HepG2 (cell line): Measurements from ENCODE around the gene AGAP1. TPM values are rescaled to one million over a fixed set of nuclear protein-coding genes. Genes with fewer than 3 reads are reported as not detected.

ENCODE experiments used
- ATAC-seq: fragments of 200-7000 bp; cut with Tn5 transposase; 3 replicates; pipeline ENCODE4 v1.9.1; 2020; ENCODE audit warnings: mild to moderate bottlenecking, moderate library complexity
- BruUV-seq: library from RNA; stranded (reverse); fragments of 400-500 nt; replicated peaks from 2 replicates; lab custom pipeline; 2021; lab: Mats Ljungman, UMichigan
- CTCF ChIA-PET: fragments of 300-600 bp; formaldehyde crosslinking; extraction: SDS; loops from one replicate; lab custom pipeline; 2021; ENCODE audit warnings: low total read pairs, inconsistent platforms, low intra/inter-chr PET ratio; lab: Yijun Ruan, JAX
- POLR2A ChIA-PET: fragments of 350-600 bp; sonication (Branson Sonifier 250); formaldehyde crosslinking; loops from one replicate; lab custom pipeline; 2020; ENCODE audit warnings: antibody characterized with exemption, inconsistent platforms; lab: Yijun Ruan, JAX
- DNase-seq: peaks from one replicate; pipeline ENCODE4 v3.0.0-alpha.2; 2015; ENCODE audit warnings: low spot score
- FAIRE-seq: peaks from 3 replicates; lab custom pipeline; 2011; peaks lifted over from hg19 to GRCh38; lab: Jason Lieb, UNC
- H2AFZ ChIP-seq: one replicate; pipeline ENCODE4 v1.6.1; 2011; ENCODE audit warnings: low read length, inconsistent platforms
- H3K27ac ChIP-seq: fragments of 300-600 bp; 3 replicates; pipeline ENCODE4 v1.8.0; 2011; ENCODE audit warnings: mixed run types, mild to moderate bottlenecking, mixed read lengths, low read length, inconsistent platforms; ENCODE audit not compliant: insufficient read depth; ENCODE audit errors: extremely low read length
- H3K27me3 ChIP-seq, 2 experiments: fragments of 200-600 bp in 1 of 2; 2 replicates in 1 of 2; 3 replicates in 1 of 2; pipeline versions ENCODE4 v1.6.0 to v1.8.0; 2011; ENCODE audit warnings: low read length in 2 of 2, mild to moderate bottlenecking in 2 of 2, moderate library complexity in 2 of 2, inconsistent platforms in 1 of 2; ENCODE audit not compliant: insufficient read depth in 2 of 2, control insufficient read depth in 1 of 2
- H3K36me3 ChIP-seq, 2 experiments: fragments of 200-600 bp in 1 of 2; replicated peaks in 1 of 2; 2 replicates in 1 of 2; 3 replicates in 1 of 2; pipeline versions ENCODE4 v1.5.1 to v1.8.0; 2011; ENCODE audit warnings: low read length in 2 of 2, inconsistent platforms in 1 of 2; ENCODE audit not compliant: insufficient read depth in 2 of 2, control insufficient read depth in 1 of 2
- H3K4me1 ChIP-seq: 2 replicates; pipeline ENCODE4 v1.5.1; 2012; ENCODE audit warnings: low read length, inconsistent platforms; ENCODE audit not compliant: insufficient read depth
- H3K4me2 ChIP-seq: 2 replicates; pipeline ENCODE4 v1.6.0; 2011; ENCODE audit warnings: low read depth, low read length, inconsistent platforms
- H3K4me3 ChIP-seq, 3 experiments: fragments of 200-600 bp in 1 of 3; sonication (generic), shearing (Covaris generic) in 1 of 3; replicated peaks in 1 of 3; 2 replicates each; pipeline ENCODE4 v1.5.1; 2011 to 2016; ENCODE audit warnings: low read length in 3 of 3, inconsistent platforms in 2 of 3, low read depth in 2 of 3, mild to moderate bottlenecking in 2 of 3, control low read depth in 1 of 3, mixed read lengths in 1 of 3; ENCODE audit not compliant: insufficient read depth in 1 of 3
- H3K79me2 ChIP-seq: one replicate; pipeline ENCODE4 v1.6.1; 2011; ENCODE audit warnings: low read length, inconsistent platforms; ENCODE audit not compliant: insufficient read depth
- H3K9ac ChIP-seq: 2 replicates; pipeline ENCODE4 v1.6.0; 2011; ENCODE audit warnings: mild to moderate bottlenecking, low read depth, low read length, inconsistent platforms; ENCODE audit not compliant: insufficient read depth
- H3K9me3 ChIP-seq: 2 replicates; pipeline ENCODE4 v1.5.1; 2012; ENCODE audit warnings: mild to moderate bottlenecking, low read length
- H4K20me1 ChIP-seq: 2 replicates; pipeline ENCODE4 v1.6.0; 2011; ENCODE audit warnings: inconsistent platforms, mild to moderate bottlenecking, low read length, moderate library complexity; ENCODE audit not compliant: insufficient read depth
- ARNTL ChIP-seq: sonication (generic); formaldehyde crosslinking; IDR thresholded peaks from 2 replicates; pipeline ENCODE4 v1.4.0; 2020; ENCODE audit warnings: mild to moderate bottlenecking, missing genetic modification reagents
- ATAD3A ChIP-seq: sonication (generic); formaldehyde crosslinking; IDR thresholded peaks from 2 replicates; pipeline ENCODE4 v1.4.0; 2020; ENCODE audit warnings: missing genetic modification reagents
- LCORL ChIP-seq, 2 experiments: fragments of 450-650 bp in 1 of 2; sonication (generic) in 1 of 2; formaldehyde crosslinking in 1 of 2; IDR thresholded peaks; 2 replicates each; pipeline versions ENCODE4 v1.5.0 to v1.6.1; 2017 to 2020; ENCODE audit warnings: antibody characterized with exemption in 1 of 2, missing genetic modification reagents in 1 of 2
- MED13 ChIP-seq: sonication (generic); formaldehyde crosslinking; IDR thresholded peaks from 2 replicates; pipeline ENCODE4 v1.5.0; 2020; ENCODE audit warnings: missing genetic modification reagents
- POLR2G ChIP-seq: fragments of 200-400 bp; formaldehyde crosslinking; IDR thresholded peaks from 2 replicates; pipeline ENCODE4 v1.6.1; 2018; ENCODE audit warnings: mild to moderate bottlenecking, low read depth, low read length, moderate library complexity
- SAFB2 ChIP-seq: sonication (generic); formaldehyde crosslinking; IDR thresholded peaks from 2 replicates; pipeline ENCODE4 v1.5.1; 2020; ENCODE audit warnings: missing genetic modification reagents, low read depth, mild to moderate bottlenecking, borderline replicate concordance
- ZFP62 ChIP-seq: sonication (generic); formaldehyde crosslinking; IDR thresholded peaks from 2 replicates; pipeline ENCODE4 v1.4.0; 2020; ENCODE audit warnings: missing genetic modification reagents
- ZNF468 ChIP-seq: sonication (generic); formaldehyde crosslinking; IDR thresholded peaks from 2 replicates; pipeline ENCODE4 v1.8.0; 2022; ENCODE audit warnings: mild to moderate bottlenecking, moderate library complexity, missing genetic modification reagents
- ZNF562 ChIP-seq: sonication (generic); formaldehyde crosslinking; IDR thresholded peaks from 2 replicates; pipeline ENCODE4 v1.8.0; 2022; ENCODE audit warnings: missing genetic modification reagents, borderline replicate concordance
- WGBS: methylation state at CpG from one replicate; pipeline ENCODE4 v1.1.6; 2017; ENCODE audit warnings: low lambda C conversion rate; 5-methylcytosine and 5-hydroxymethylcytosine counted together
- in situ Hi-C: cut with HindIII; loops from 2 replicates; pipeline ENCODE4 v1.10.0; 2017; ENCODE audit warnings: low pct_unique_long_range_greater_than_20kb; ENCODE audit not compliant: extremely low pct_ligation_motif_present
- intact Hi-C: fragments of 100-400 bp; cut with micrococcal nuclease; formaldehyde crosslinking; loops from one replicate; pipeline ENCODE4 v1.10.0; 2022; ENCODE audit not compliant: unreplicated experiment
- polyA plus RNA-seq, 8 experiments: library from polyadenylated mRNA; depleted of rRNA in 3 of 8; stranded (reverse) in 7 of 8; unstranded in 1 of 8; fragments of >200 nt; fragmentation: Illumina TruSeq in 4 of 8; extraction: Trizol in 4 of 8; gene quantifications; 2 replicates each; pipeline versions ENCODE4 v1.2.1 to v1.2.3, GENCODE V29; 2011 to 2016; ENCODE audit warnings: low read depth in 4 of 8, missing spikeins in 1 of 8, mixed read lengths in 1 of 8; ENCODE audit not compliant: insufficient read depth in 1 of 8
- total RNA-seq, 5 experiments: library from RNA; depleted of rRNA; stranded (reverse); fragments of >200 nt; fragmentation: Illumina TruSeq; extraction: Trizol; gene quantifications; 2 replicates each; pipeline ENCODE4 v1.2.3, GENCODE V29; 2016; ENCODE audit warnings: low read depth in 1 of 5
- TF ChIP-seq, protein P1 (sequence below): sonication (generic); formaldehyde crosslinking; IDR thresholded peaks from 2 replicates; pipeline ENCODE4 v1.5.0; 2020; ENCODE audit warnings: missing genetic modification reagents
- TF ChIP-seq, protein P2 (sequence below): sonication (generic); formaldehyde crosslinking; IDR thresholded peaks from 2 replicates; pipeline ENCODE4 v1.4.0; 2020; ENCODE audit warnings: missing genetic modification reagents, low read depth, mild to moderate bottlenecking, borderline replicate concordance
- TF ChIP-seq, protein P3 (sequence below): sonication (generic); formaldehyde crosslinking; IDR thresholded peaks from 2 replicates; pipeline ENCODE4 v1.8.1; 2022; ENCODE audit warnings: mild to moderate bottlenecking, missing genetic modification reagents
- TF ChIP-seq, protein P4 (sequence below): sonication (generic); formaldehyde crosslinking; conservative IDR thresholded peaks from 2 replicates; pipeline ENCODE4 v1.4.0; 2020; ENCODE audit warnings: missing genetic modification reagents
- TF ChIP-seq, protein P5 (sequence below): sonication (generic); formaldehyde crosslinking; IDR thresholded peaks from 2 replicates; pipeline ENCODE4 v1.8.1; 2023; ENCODE audit warnings: mild to moderate bottlenecking, moderate library complexity, missing genetic modification reagents
- TF ChIP-seq, protein P6 (sequence below): sonication (generic); formaldehyde crosslinking; IDR thresholded peaks from 2 replicates; pipeline ENCODE4 v1.4.0; 2020; ENCODE audit warnings: missing genetic modification reagents
- TF ChIP-seq, protein P7 (sequence below): sonication (generic); formaldehyde crosslinking; IDR thresholded peaks from 2 replicates; pipeline ENCODE4 v1.8.1; 2023; ENCODE audit warnings: mild to moderate bottlenecking, missing genetic modification reagents, borderline replicate concordance

AGAP1 gene
- total and polyA plus RNA-seq, 2 of the 13 experiments (the other 11 are each of a cell fraction or from before 2014, with no cell fraction given) = 21.2 to 32.7 TPM

DNA sequence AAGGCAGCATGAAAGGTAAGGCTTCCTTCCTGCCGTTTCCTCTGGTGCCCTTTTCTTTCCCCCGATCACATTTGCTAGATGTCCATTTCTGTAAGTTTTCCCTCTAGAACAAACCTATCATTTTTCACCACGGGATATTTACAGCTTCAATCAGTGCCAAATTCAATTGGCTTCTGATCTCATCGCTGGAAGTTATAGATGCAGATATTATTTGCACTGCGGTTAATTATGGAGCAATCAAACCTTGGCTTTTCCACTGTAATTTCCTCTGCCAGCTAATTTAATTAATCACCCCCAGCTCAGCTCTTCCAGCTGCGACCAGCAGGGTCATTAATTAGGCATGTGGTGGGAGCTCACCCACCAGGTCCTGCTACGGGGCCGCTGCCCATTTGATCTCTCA is 588.2 kb downstream of the AGAP1 start:
- Histone ChIP-seq H3K9me3 (no peaks in the 10 kb centered on the region), H3K4me2 (no peak overlapping the region), H3K27me3 (no peaks in the 10 kb centered on the region), H3K36me3 (0 out of 5 replicates have a peak, but pooled peaks cover 0 to 1% of the 10 kb centered on the region in 2 experiments), H3K27ac (no peak overlapping the region), H4K20me1 (no peaks in the 10 kb centered on the region), H3K4me1 (peaks cover 13% of the 10 kb centered on the region), H2AFZ (no peak overlapping the region), H3K79me2 (no peaks in the 10 kb centered on the region), H3K9ac (no peak overlapping the region), H3K4me3 (no peak overlapping the region)
- in situ Hi-C loops = no loop called here
- ChIA-PET POLR2A (no interaction called here), CTCF (no interaction called here)
- intact Hi-C loops = no loop called here
- WGBS = 95% methylated on average over 8 of the region's 8 CpGs
- no TSS peak for BruUV-seq
- FAIRE-seq (no peak), DNase-seq (no peak), ATAC-seq (no peak)
- TF ChIP-seq ATAD3A (CRISPR knock-in tag) (no peak), ZNF562 (CRISPR knock-in tag) (no peak), ZFP62 (no peak), ZNF468 (CRISPR knock-in tag) (no peak), SAFB2 (no peak), MED13 (CRISPR knock-in tag) (no peak), LCORL (IDR thresholded peaks at IDR 0.05) (no peak), LCORL (CRISPR knock-in tag; IDR thresholded peaks at IDR 0.05) (no peak), POLR2G (no peak), ARNTL (CRISPR knock-in tag) (no peak)
- TF ChIP-seq, protein P1, sequence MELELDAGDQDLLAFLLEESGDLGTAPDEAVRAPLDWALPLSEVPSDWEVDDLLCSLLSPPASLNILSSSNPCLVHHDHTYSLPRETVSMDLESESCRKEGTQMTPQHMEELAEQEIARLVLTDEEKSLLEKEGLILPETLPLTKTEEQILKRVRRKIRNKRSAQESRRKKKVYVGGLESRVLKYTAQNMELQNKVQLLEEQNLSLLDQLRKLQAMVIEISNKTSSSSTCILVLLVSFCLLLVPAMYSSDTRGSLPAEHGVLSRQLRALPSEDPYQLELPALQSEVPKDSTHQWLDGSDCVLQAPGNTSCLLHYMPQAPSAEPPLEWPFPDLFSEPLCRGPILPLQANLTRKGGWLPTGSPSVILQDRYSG (CRISPR knock-in tag) = no peak
- TF ChIP-seq, protein P2, sequence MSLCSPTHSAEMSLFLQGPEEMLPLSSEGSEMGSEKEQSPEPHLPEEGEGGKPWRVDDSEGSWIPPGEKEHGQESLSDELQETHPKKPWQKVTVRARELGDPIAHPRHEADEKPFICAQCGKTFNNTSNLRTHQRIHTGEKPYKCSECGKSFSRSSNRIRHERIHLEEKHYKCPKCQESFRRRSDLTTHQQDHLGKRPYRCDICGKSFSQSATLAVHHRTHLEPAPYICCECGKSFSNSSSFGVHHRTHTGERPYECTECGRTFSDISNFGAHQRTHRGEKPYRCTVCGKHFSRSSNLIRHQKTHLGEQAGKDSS (CRISPR knock-in tag) = no peak
- TF ChIP-seq, protein P3, sequence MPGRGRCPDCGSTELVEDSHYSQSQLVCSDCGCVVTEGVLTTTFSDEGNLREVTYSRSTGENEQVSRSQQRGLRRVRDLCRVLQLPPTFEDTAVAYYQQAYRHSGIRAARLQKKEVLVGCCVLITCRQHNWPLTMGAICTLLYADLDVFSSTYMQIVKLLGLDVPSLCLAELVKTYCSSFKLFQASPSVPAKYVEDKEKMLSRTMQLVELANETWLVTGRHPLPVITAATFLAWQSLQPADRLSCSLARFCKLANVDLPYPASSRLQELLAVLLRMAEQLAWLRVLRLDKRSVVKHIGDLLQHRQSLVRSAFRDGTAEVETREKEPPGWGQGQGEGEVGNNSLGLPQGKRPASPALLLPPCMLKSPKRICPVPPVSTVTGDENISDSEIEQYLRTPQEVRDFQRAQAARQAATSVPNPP (CRISPR knock-in tag) = no peak
- TF ChIP-seq, protein P4, sequence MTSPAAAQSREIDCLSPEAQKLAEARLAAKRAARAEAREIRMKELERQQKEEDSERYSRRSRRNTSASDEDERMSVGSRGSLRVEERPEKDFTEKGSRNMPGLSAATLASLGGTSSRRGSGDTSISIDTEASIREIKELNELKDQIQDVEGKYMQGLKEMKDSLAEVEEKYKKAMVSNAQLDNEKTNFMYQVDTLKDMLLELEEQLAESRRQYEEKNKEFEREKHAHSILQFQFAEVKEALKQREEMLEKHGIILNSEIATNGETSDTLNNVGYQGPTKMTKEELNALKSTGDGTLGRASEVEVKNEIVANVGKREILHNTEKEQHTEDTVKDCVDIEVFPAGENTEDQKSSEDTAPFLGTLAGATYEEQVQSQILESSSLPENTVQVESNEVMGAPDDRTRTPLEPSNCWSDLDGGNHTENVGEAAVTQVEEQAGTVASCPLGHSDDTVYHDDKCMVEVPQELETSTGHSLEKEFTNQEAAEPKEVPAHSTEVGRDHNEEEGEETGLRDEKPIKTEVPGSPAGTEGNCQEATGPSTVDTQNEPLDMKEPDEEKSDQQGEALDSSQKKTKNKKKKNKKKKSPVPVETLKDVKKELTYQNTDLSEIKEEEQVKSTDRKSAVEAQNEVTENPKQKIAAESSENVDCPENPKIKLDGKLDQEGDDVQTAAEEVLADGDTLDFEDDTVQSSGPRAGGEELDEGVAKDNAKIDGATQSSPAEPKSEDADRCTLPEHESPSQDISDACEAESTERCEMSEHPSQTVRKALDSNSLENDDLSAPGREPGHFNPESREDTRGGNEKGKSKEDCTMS (CRISPR knock-in tag) = no peak
- TF ChIP-seq, protein P5, sequence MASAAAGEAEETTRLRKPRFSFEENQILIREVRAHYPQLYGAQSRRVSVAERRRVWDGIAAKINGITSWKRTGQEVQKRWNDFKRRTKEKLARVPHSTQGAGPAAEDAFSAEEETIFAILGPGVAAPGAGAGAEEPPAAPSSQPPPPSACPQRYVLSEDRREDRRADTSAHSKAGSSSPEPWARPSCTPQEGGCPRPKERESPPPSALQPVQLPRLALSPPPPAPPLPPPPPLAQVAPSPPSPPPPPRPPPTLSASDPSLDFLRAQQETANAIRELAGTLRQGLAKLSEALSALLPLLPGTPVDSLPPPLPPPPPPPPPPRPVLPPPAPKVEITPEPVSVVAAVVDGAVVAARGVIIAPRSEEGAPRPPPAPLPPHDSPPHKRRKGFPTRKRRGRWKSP (CRISPR knock-in tag) = no peak
- TF ChIP-seq, protein P6, sequence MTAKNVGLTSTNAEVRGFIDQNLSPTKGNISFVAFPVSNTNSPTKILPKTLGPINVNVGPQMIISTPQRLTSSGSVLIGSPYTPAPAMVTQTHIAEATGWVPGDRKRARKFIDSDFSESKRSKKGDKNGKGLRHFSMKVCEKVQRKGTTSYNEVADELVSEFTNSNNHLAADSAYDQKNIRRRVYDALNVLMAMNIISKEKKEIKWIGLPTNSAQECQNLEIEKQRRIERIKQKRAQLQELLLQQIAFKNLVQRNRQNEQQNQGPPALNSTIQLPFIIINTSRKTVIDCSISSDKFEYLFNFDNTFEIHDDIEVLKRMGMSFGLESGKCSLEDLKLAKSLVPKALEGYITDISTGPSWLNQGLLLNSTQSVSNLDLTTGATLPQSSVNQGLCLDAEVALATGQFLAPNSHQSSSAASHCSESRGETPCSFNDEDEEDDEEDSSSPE (CRISPR knock-in tag) = no peak
- TF ChIP-seq, protein P7, sequence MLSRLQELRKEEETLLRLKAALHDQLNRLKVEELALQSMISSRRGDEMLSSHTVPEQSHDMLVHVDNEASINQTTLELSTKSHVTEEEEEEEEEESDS (CRISPR knock-in tag) = no peak
- TF ChIP-seq, all 625 proteins: peak for 0
